Activated CD4-positive, CD25-positive, alpha-beta regulatory T cell (primary cell): Measurements from ENCODE around the gene LRRC7.

Experiments
- DNase-seq, 4 experiments: peaks; one replicate each; lab custom pipeline; 2025; lab: John Stamatoyannopoulos, UW

The LRRC7 gene

DNA sequence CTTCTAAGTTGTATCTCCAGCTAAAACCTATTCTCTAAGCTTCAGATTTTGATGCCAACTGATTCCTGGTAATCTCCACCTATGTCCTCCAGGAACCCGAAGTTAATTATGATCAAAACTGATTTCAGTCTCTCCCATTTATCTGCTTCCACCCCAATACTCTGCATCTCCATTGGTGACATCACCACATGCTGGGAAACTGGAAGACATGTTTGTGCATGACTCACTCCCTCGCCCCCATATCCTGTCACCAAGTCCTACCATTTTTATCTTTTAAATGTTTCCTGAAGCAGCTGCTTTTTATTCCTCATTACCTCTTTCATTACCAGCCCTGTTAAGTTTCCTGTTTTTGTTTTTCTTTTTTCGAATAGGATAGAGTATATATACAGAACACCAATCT lies 409.2 kb downstream of the LRRC7 start:
- no peak for DNase-seq

GRCh38 chr1:69982992-69983391 lies 415.3 kb downstream of the LRRC7 start:
- no peak for DNase-seq

- no peak for DNase-seq
These were observed 417.7 kb downstream of the LRRC7 start for GRCh38 chr1:69985376-69985775.

GRCh38 chr1:69985901-69986439 lies 418.2 kb downstream of the LRRC7 start:
- DNase-seq: no peak

- no peak for DNase-seq
These were observed 420.2 kb downstream of the LRRC7 start for GRCh38 chr1:69987881-69988280.

DNA sequence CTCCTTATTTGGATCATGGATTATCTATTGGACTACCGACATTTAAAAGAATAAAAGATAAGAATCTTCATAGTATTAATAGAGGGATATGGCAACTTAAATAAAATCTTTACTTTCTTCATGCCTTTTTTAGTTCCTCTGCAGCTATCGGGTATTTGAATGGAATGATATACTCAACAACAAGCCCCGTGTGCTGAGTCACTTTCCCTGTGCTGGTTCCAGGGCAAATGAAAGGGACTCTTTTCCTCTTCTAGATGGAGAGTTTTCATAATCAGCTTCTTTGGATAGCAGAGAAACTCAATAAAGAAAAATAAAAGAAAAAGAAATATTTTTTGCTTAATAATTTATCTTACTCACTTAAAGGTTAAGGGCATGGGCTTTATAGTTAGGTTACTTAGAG lies 423.9 kb downstream of the LRRC7 start:
- no peak for DNase-seq

GRCh38 chr1:69992594-69992993 lies 424.9 kb downstream of the LRRC7 start:
- DNase-seq: no peak

DNA sequence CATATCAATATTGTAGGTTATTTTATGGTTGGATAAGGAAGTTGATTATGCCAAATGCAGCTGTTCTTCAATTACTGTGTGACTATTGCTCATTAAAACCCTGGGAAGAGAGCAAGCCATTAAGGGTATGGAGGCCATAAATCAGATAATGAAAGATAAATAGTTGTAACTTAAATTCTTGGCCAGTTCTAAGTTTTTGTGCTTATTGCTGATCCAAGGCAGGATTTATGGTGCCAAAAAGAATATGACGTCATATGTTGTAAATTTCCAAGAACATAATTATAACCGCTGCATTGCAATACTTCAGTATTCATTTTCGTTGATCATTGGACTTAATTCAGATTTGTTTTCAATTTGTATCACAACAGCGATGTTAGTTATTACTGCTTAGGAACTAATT lies 426.1 kb downstream of the LRRC7 start:
- DNase-seq: no peak

DNA sequence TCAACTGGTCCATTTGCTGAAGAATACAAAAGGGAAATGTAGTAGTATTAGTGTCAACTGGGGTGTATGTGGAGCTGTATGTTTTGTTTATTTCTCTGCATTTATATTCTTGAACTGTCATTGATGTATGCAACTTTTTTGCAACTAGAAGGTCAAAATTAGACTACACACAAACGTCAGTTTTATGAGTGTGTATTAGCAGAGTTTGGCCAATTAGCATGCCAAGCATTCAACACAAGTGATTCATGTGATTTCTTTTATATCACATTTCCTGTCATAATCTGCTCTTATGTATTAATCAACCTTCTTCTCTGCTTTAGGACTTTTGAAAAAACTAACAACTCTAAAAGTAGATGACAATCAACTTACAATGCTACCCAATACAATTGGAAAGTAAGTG lies 426.5 kb downstream of the LRRC7 start:
- DNase-seq: no peak

- DNase-seq: no peak
These were observed 431.1 kb downstream of the LRRC7 start for GRCh38 chr1:69998847-69999246.

GRCh38 chr1:70003211-70003908 lies 435.6 kb downstream of the LRRC7 start:
- DNase-seq: no peak

- DNase-seq: no peak
These were observed 437.8 kb downstream of the LRRC7 start for GRCh38 chr1:70005386-70006034.

- DNase-seq: no peak
These were observed 440.9 kb downstream of the LRRC7 start for GRCh38 chr1:70008660-70009059.

DNA sequence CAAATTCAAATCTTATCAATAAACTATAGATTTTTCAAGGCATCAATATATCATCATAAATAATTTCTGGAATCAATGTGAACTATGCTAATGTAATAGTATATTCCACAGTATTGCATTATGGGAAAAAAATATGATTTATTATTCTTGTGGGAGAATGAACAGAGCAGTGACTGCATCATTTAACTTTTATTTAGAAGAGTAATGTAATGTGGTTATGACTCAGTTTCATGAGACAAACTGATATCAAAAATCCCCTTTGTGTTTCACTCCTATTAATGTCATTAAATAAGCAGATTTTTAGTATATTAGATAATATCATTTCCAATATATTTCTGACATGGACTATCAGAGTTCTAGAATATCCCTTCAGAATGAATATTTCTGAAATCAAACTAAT lies 450.0 kb downstream of the LRRC7 start:
- DNase-seq: no peak

DNA sequence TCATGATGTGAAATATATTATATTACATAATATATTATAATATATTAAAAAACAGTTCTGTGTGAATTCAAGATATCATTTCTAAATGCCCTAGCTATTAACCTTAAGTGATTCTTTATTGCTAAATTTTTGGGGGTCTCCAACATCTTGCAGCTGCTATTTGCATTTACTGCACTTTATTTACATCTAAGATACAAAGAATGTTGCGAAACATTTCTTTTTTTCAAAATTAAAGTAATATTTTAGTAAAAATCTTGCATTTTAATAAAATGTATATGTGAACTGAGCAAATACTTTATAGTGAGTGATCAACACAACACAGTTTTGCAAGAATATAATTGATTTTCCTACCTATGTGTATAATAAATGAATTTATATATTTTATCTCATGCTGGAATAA lies 456.6 kb downstream of the LRRC7 start:
- DNase-seq: no peak

DNA sequence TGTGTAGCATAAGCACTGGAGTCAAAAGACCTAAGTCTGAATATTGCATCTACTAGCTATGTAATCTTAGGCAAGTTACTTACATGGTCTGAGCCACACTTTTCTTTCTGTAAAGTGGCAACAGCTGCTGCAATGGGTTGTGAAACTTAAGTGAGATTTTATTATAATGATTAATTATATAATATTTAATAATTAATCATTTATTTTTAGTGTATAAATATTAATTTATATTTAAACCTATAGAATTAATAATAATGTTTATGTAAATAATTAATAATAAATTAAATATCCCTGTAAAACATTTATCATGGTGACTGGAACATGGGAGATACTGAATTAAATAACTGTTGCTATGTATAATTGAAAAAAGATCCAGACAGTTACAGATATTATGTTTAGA lies 457.3 kb downstream of the LRRC7 start:
- no peak for DNase-seq

GRCh38 chr1:70025846-70026245 lies 458.1 kb downstream of the LRRC7 start:
- no peak for DNase-seq

DNA sequence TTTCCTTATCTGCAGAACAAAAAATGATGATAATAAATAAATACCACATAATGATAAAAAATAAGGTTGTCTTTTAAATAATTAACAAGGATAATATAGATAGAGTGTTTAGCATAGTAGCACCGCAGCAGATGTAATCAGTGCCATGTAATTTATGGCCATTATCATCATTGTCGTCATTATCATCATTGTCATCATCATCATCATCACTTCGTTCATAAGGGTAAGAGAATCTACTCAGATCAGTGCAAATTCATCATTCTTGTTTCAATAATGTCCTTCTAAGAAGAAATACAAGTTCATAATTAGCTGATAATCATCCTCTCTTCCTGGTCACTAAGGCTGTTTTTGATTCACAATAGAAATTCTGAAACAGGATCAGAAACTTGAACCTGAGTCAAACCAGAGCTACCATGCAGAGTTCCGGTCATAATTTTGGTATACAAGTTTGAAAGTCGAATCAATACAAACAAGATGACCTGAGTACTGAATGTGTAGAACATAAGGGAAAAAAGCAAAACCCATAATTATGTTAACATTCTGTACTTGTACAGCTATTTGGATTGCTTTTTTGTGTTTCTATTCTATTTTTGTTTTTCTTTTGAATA lies 465.6 kb downstream of the LRRC7 start:
- DNase-seq: no peak

DNA sequence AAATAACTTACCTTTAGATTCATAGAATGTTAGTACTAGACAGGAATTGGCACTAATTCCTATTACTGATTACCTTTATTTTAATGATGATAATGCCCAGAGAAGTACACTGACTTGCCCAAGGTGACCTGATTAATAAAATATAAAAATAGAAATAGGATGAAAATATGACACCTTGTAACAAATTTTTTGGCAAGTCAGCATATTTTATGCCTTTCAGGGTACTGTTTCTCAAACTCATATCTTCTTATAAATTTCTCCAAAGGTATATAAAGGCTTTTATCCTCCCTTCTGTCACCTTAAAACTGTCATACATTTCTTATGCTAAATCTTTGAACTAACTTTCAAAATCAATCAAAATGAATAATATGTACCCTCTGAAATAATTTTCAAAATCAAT lies 466.2 kb downstream of the LRRC7 start:
- DNase-seq: no peak

- no peak for DNase-seq
These were observed 466.7 kb downstream of the LRRC7 start for GRCh38 chr1:70034403-70034802.

DNA sequence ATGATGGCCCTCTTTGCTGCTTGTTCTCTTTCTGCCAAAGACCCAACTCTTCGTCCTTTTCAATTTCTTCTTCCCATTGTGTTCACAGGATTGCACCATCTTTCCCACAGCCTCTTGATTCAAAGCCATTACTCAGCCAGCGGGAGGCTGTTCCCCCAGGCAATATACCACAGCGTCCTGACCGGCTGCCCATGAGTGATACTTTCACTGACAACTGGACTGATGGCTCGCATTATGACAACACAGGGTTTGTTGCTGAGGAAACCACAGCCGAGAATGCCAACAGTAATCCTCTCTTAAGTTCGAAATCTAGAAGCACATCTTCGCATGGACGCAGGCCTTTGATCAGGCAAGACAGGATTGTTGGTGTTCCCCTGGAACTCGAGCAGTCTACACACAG lies 470.3 kb downstream of the LRRC7 start:
- no peak for DNase-seq

GRCh38 chr1:70039485-70039884 lies 471.8 kb downstream of the LRRC7 start:
- no peak for DNase-seq

DNA sequence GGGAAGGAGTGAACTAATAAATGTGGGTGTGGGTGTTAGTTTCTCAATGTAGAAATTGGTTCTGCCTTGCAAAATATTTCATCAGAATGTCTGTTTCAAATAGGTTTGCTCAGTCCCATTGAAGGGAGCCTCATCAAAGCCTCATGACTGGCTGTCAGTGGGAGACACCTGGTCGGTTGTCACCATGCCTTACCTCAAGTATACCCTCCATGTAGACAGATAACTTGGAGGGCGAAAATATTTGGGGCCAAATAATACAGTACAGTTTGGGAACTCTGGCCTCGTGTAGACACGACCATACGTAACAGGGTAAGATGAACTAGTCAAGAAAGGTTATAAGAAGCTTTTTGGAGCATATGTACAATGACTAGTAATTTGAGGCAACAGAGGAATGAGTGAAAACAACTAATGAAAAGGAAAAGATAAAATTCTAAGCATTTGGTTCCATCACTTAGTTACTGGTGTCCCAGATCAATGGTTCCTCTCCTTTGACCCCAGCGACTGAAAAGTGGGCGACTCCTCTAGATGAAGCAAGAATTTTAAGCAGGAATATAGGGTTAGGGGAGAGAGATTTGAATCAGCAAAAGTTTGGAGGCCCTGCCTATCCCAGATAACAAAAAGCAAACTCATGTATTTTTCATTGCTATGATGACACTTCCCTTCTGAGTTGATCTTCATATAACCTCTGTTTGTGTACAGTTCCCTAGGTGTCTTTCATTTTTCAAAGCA lies 473.8 kb downstream of the LRRC7 start:
- no peak for DNase-seq
